ENCODE measurements around the gene CD72. TPM values are rescaled to one million over a fixed set of nuclear protein-coding genes. Genes with fewer than 3 reads are reported as not detected.
"Not testable (repeated sequence)": the region's sequence is repeated elsewhere in the genome, so short reads cannot be mapped to it uniquely, and the experiment has no call there.

CD72 gene
- total RNA-seq, 1 donor from 2014 or later, result 1.1 TPM

GRCh38 chr9:35617548-35617947 lies 665 bp downstream of the CD72 start:
- Mint-ChIP-seq H3K27me3 (ENCODE audit: low read depth) (peaks cover 26% of the 10 kb centered on the region), H3K36me3 (ENCODE audit: low read depth) (no peaks in the 10 kb centered on the region), H3K27ac (ENCODE audit: unreplicated experiment) (no peak overlapping the region), H3K4me3 (ENCODE audit: unreplicated experiment) (peak overlapping the region; percentile 69), H3K4me1 (ENCODE audit: low read depth) (peaks cover 11% of the 10 kb centered on the region), H3K9me3 (ENCODE audit: low read depth) (no peaks in the 10 kb centered on the region)
- no peak for DNase-seq (ENCODE audit: low spot score)
- TF ChIP-seq CTCF (IDR thresholded peaks at IDR 0.05), result no peak

GRCh38 chr9:35616681-35617459 lies 1.3 kb downstream of the CD72 start:
- H3K27ac Mint-ChIP-seq (ENCODE audit: unreplicated experiment), result no peak overlapping the region

GRCh38 chr9:35615981-35616680 lies 2.1 kb downstream of the CD72 start:
- H3K27ac Mint-ChIP-seq (ENCODE audit: unreplicated experiment), result no peak overlapping the region
- DNase-seq (ENCODE audit: low spot score), result peak; percentile 77
- peaks cover 26% of the 10 kb centered on the region for H3K27me3 Mint-ChIP-seq (ENCODE audit: low read depth)
- peaks cover 11% of the 10 kb centered on the region for H3K4me1 Mint-ChIP-seq (ENCODE audit: low read depth)
- H3K4me3 Mint-ChIP-seq (ENCODE audit: unreplicated experiment), result peak overlapping the region; percentile 69
- no peak for TF ChIP-seq CTCF (IDR thresholded peaks at IDR 0.05)
- H3K36me3 Mint-ChIP-seq (ENCODE audit: low read depth), result no peaks in the 10 kb centered on the region
- H3K9me3 Mint-ChIP-seq (ENCODE audit: low read depth), result no peaks in the 10 kb centered on the region

More at GRCh38 chr9:35616681-35617459, 1.3 kb downstream of the CD72 start:
- TF ChIP-seq CTCF (IDR thresholded peaks at IDR 0.05), result peak; percentile 39
- Mint-ChIP-seq H3K4me1 (ENCODE audit: low read depth) (peaks cover 11% of the 10 kb centered on the region), H3K4me3 (ENCODE audit: unreplicated experiment) (peak overlapping the region; percentile 69), H3K9me3 (ENCODE audit: low read depth) (no peaks in the 10 kb centered on the region), H3K27me3 (ENCODE audit: low read depth) (peaks cover 26% of the 10 kb centered on the region), H3K36me3 (ENCODE audit: low read depth) (no peaks in the 10 kb centered on the region)
- DNase-seq (ENCODE audit: low spot score), result peak; percentile 78

GRCh38 chr9:35612843-35613242 lies 5.4 kb downstream of the CD72 start:
- no peak for DNase-seq (ENCODE audit: low spot score)
- H3K9me3 Mint-ChIP-seq (ENCODE audit: low read depth), result no peaks in the 10 kb centered on the region
- no peak overlapping the region for H3K27ac Mint-ChIP-seq (ENCODE audit: unreplicated experiment)
- peaks cover 11% of the 10 kb centered on the region for H3K4me1 Mint-ChIP-seq (ENCODE audit: low read depth)
- TF ChIP-seq CTCF (IDR thresholded peaks at IDR 0.05), result no peak
- H3K36me3 Mint-ChIP-seq (ENCODE audit: low read depth), result peaks cover 8% of the 10 kb centered on the region
- H3K27me3 Mint-ChIP-seq (ENCODE audit: low read depth), result peaks cover 26% of the 10 kb centered on the region
- H3K4me3 Mint-ChIP-seq (ENCODE audit: unreplicated experiment), result no peak overlapping the region

- H3K27ac Mint-ChIP-seq (ENCODE audit: unreplicated experiment); H3K9me3 Mint-ChIP-seq (ENCODE audit: low read depth); H3K4me3 Mint-ChIP-seq (ENCODE audit: unreplicated experiment); H3K4me1 Mint-ChIP-seq (ENCODE audit: low read depth): not testable (repeated sequence)
- Mint-ChIP-seq H3K36me3 (ENCODE audit: low read depth) (peaks cover 12% of the 10 kb centered on the region), H3K27me3 (ENCODE audit: low read depth) (peaks cover 20% of the 10 kb centered on the region)
- peak; percentile 55 for DNase-seq (ENCODE audit: low spot score)
Measured at GRCh38 chr9:35612066-35612465, 6.1 kb downstream of the CD72 start.

Measured in chondrocyte (in vitro differentiated cells).